Endothelial cell of umbilical vein (primary cell): ENCODE data around the gene PPIA. TPM values are rescaled to one million over a fixed set of nuclear protein-coding genes. Genes with fewer than 3 reads are reported as not detected.

Experiments
- BruUV-seq: library from RNA; stranded (reverse); fragments of 400-500 nt; replicated peaks from 2 replicates; lab custom pipeline; 2021; lab: Mats Ljungman, UMichigan
- CTCF ChIA-PET: fragments of 300-600, 350-600 bp; sonication (Branson Sonifier 250); formaldehyde crosslinking; loops from one replicate; lab custom pipeline; 2021; ENCODE audit warnings: antibody characterized with exemption, inconsistent platforms; lab: Charles Lee
- POLR2A ChIA-PET: fragments of 300-600, 350-600 bp; sonication (Branson Sonifier 250); formaldehyde crosslinking; loops from one replicate; lab custom pipeline; 2021; ENCODE audit warnings: antibody characterized with exemption, inconsistent platforms; lab: Charles Lee
- DNase-seq: peaks from one replicate; pipeline ENCODE4 v3.0.0-alpha.2; 2011; ENCODE audit warnings: low read depth, low spot score
- FAIRE-seq: peaks from 2 replicates; lab custom pipeline; 2011; peaks lifted over from hg19 to GRCh38; lab: Jason Lieb, UNC
- H2AFZ ChIP-seq: 2 replicates; pipeline ENCODE4 v1.6.0; 2012; ENCODE audit warnings: low read depth, low read length, control low read depth, inconsistent platforms
- H3K27ac ChIP-seq: 2 replicates; pipeline ENCODE4 v1.5.1; 2011; ENCODE audit warnings: low read depth, mild to moderate bottlenecking, control low read depth, low read length, moderate library complexity; ENCODE audit not compliant: insufficient read depth
- H3K27me3 ChIP-seq, 2 experiments: 2 replicates each; pipeline versions ENCODE4 v1.6.0 to v1.6.1; 2011; ENCODE audit warnings: low read length in 2 of 2, mixed read lengths in 1 of 2; ENCODE audit not compliant: control insufficient read depth in 2 of 2, insufficient read depth in 2 of 2
- H3K36me3 ChIP-seq, 2 experiments: 2 replicates in 1 of 2; 3 replicates in 1 of 2; pipeline ENCODE4 v1.5.1; 2011; ENCODE audit warnings: low read length in 2 of 2, mild to moderate bottlenecking in 1 of 2, moderate library complexity in 1 of 2; ENCODE audit not compliant: control insufficient read depth in 2 of 2, insufficient read depth in 2 of 2; ENCODE audit errors: extremely low read depth in 1 of 2
- H3K4me1 ChIP-seq: 3 replicates; pipeline ENCODE4 v1.5.1; 2011; ENCODE audit warnings: mild to moderate bottlenecking, low read length; ENCODE audit not compliant: control insufficient read depth, insufficient read depth; ENCODE audit errors: extremely low read depth
- H3K4me2 ChIP-seq: 2 replicates; pipeline ENCODE4 v1.6.1; 2011; ENCODE audit warnings: low read length, control low read depth, mixed read lengths; ENCODE audit not compliant: insufficient read depth
- H3K4me3 ChIP-seq, 3 experiments: fragments of 200-600 bp in 1 of 3; sonication (generic), shearing (Covaris generic) in 1 of 3; replicated peaks in 1 of 3; 2 replicates each; pipeline ENCODE4 v1.5.1; 2011 to 2016; ENCODE audit warnings: control low read depth in 3 of 3, low read length in 3 of 3, mild to moderate bottlenecking in 2 of 3, inconsistent platforms in 1 of 3, low read depth in 1 of 3, moderate library complexity in 1 of 3; ENCODE audit not compliant: insufficient read depth in 1 of 3
- H3K79me2 ChIP-seq: 2 replicates; pipeline ENCODE4 v1.6.0; 2012; ENCODE audit warnings: low read length, inconsistent platforms; ENCODE audit not compliant: control insufficient read depth, insufficient read depth
- H3K9ac ChIP-seq: replicated peaks from 2 replicates; pipeline ENCODE3; 2011; ENCODE audit warnings: low read length, control low read depth; ENCODE audit not compliant: insufficient read depth; ENCODE audit errors: extremely low read depth
- H3K9me1 ChIP-seq: replicated peaks from 3 replicates; pipeline ENCODE4 v1.6.0; 2011; ENCODE audit warnings: mild to moderate bottlenecking, low read length; ENCODE audit not compliant: control insufficient read depth, insufficient read depth; ENCODE audit errors: extremely low read depth
- H3K9me3 ChIP-seq: replicated peaks from 2 replicates; pipeline ENCODE4 v1.5.1; 2012; ENCODE audit warnings: low read length, inconsistent platforms; ENCODE audit not compliant: control insufficient read depth, insufficient read depth
- H4K20me1 ChIP-seq: replicated peaks from 2 replicates; pipeline ENCODE3; 2011; ENCODE audit warnings: mild to moderate bottlenecking, low read length; ENCODE audit not compliant: control insufficient read depth, insufficient read depth; ENCODE audit errors: extremely low read depth
- CTCF ChIP-seq, 2 donors: IDR thresholded peaks; 1 replicate in 1 of 2; 2 replicates in 1 of 2; pipeline ENCODE4 v1.5.1; 2011; ENCODE audit warnings: low read length in 2 of 2, mild to moderate bottlenecking in 2 of 2, moderate library complexity in 2 of 2, control low read depth in 1 of 2, inconsistent platforms in 1 of 2, low read depth in 1 of 2; ENCODE audit not compliant: insufficient read depth in 1 of 2; ENCODE audit errors: extremely low read depth in 1 of 2
- EZH2 ChIP-seq: IDR thresholded peaks from 2 replicates; pipeline ENCODE4 v1.6.1; 2012; ENCODE audit warnings: borderline replicate concordance, low read depth, mild to moderate bottlenecking, moderate library complexity, low read length, inconsistent platforms; ENCODE audit not compliant: severe bottlenecking
- FOS ChIP-seq: IDR thresholded peaks from 2 replicates; pipeline ENCODE4 v1.6.1; 2011; ENCODE audit warnings: mild to moderate bottlenecking, low read length, moderate library complexity, borderline replicate concordance; ENCODE audit not compliant: insufficient read depth
- GATA2 ChIP-seq: IDR thresholded peaks from 2 replicates; pipeline ENCODE4 v1.7.0; 2011; ENCODE audit warnings: low read depth, mild to moderate bottlenecking, moderate library complexity, mixed read lengths, low read length; ENCODE audit not compliant: insufficient read length, insufficient read depth
- JUN ChIP-seq: IDR thresholded peaks from 2 replicates; pipeline ENCODE4 v1.6.1; 2011; ENCODE audit warnings: borderline replicate concordance, low read depth; ENCODE audit not compliant: insufficient read length, insufficient read depth
- MYC ChIP-seq: IDR thresholded peaks from one replicate; pipeline ENCODE4 v1.6.1; 2011; ENCODE audit warnings: mild to moderate bottlenecking, low read depth, low read length
- POLR2A ChIP-seq: IDR thresholded peaks from 2 replicates; pipeline ENCODE4 v1.6.1; 2012; ENCODE audit warnings: low read depth, mild to moderate bottlenecking, control low read depth, low read length
- POLR2AphosphoS5 ChIP-seq: IDR thresholded peaks from 2 replicates; pipeline ENCODE4 v1.6.1; 2012; ENCODE audit warnings: low read depth, mild to moderate bottlenecking, control low read depth, low read length, moderate library complexity; ENCODE audit not compliant: insufficient read depth
- dilution Hi-C: fragments of 300-500 bp; cut with MboI; formaldehyde crosslinking; loops from one replicate; pipeline ENCODE4 v1.15.0; 2019; ENCODE audit warnings: low sequenced_read_pairs; ENCODE audit not compliant: extremely low pct_ligation_motif_present
- intact Hi-C: fragments of 100-400 bp; cut with micrococcal nuclease; formaldehyde crosslinking; loops from one replicate; pipeline ENCODE4 v1.10.0; 2022
- polyA plus RNA-seq, 4 experiments: library from polyadenylated mRNA; depleted of rRNA in 3 of 4; stranded (reverse) in 3 of 4; unstranded in 1 of 4; fragments of >200 nt; gene quantifications; 2 replicates each; pipeline versions ENCODE4 v1.2.1 to v1.2.3, GENCODE V29; 2011 to 2012; ENCODE audit warnings: missing spikeins in 1 of 4
- total RNA-seq: library from RNA; stranded (reverse); gene quantifications from 2 replicates; pipeline ENCODE4 v1.2.3, GENCODE V29; 2021
- TF ChIP-seq, protein P1 (sequence below): IDR thresholded peaks from 2 replicates; pipeline ENCODE4 v1.6.1; 2011; ENCODE audit not compliant: insufficient read depth, insufficient read length

The PPIA gene
- total and polyA plus RNA-seq, 2 donors (not counting 3 experiments of a cell fraction or from before 2014, with no cell fraction given) = 2,602 to 5,159 TPM

GRCh38 chr7:44814919-44815318 lies 18.4 kb downstream of the PPIA start:
- no peak overlapping the region for H3K4me3 ChIP-seq
- H3K9me1 ChIP-seq = no peaks in the 10 kb centered on the region
- H3K4me1 ChIP-seq = no peaks in the 10 kb centered on the region
- no peak for FAIRE-seq
- no peak overlapping the region for H3K27ac ChIP-seq
- H4K20me1 ChIP-seq = no peaks in the 10 kb centered on the region
- BruUV-seq = no TSS peak
- intact Hi-C loops = no loop called here
- ChIA-PET POLR2A (no interaction called here), CTCF (no interaction called here)
- no peak for DNase-seq
- no peaks in the 10 kb centered on the region for H3K9me3 ChIP-seq
- no peaks in the 10 kb centered on the region for H3K79me2 ChIP-seq
- no peaks in the 10 kb centered on the region for H3K27me3 ChIP-seq
- no peak for TF ChIP-seq POLR2AphosphoS5
- no peak for TF ChIP-seq CTCF (IDR thresholded peaks at IDR 0.05; ENCODE audit: extremely low read depth in 1 of 2, insufficient read depth in 1 of 2, low read depth in 1 of 2, low read length in 2 of 2)
- TF ChIP-seq, protein P1, sequence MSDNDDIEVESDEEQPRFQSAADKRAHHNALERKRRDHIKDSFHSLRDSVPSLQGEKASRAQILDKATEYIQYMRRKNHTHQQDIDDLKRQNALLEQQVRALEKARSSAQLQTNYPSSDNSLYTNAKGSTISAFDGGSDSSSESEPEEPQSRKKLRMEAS = no peak
- no peak for TF ChIP-seq EZH2
- no peak for TF ChIP-seq POLR2A
- TF ChIP-seq MYC = no peak
- no peak for TF ChIP-seq FOS
- no peak for TF ChIP-seq JUN
- TF ChIP-seq GATA2 = no peak
- no peak overlapping the region for H2AFZ ChIP-seq
- dilution Hi-C loops = no loop called here
- H3K36me3 ChIP-seq = no peaks in the 10 kb centered on the region
- H3K4me2 ChIP-seq = no peak overlapping the region
- H3K9ac ChIP-seq = no peak overlapping the region
